Measurements from ENCODE around the gene ZDBF2. TPM values are rescaled to one million over a fixed set of nuclear protein-coding genes. Genes with fewer than 3 reads are reported as not detected.
"Not testable (repeated sequence)": the region's sequence is repeated elsewhere in the genome, so short reads cannot be mapped to it uniquely, and the experiment has no call there.

Gene ZDBF2
- total and polyA plus RNA-seq, 5 experiments from 2014 or later, result 2.7 to 15.8 (median 5.2) TPM

- ATAC-seq, result peak; percentile 42 to 47
Observed at GRCh38 chr2:206250041-206250897, 24.2 kb upstream of the ZDBF2 start.

GRCh38 chr2:206253125-206253776 is 21.2 kb upstream of the ZDBF2 start:
- POLR2A ChIA-PET, result no interaction called here
- no peak overlapping the region for H3K4me3 Mint-ChIP-seq
- peaks cover 0 to 22% (median 7%) of the 10 kb centered on the region in 3 donors for H3K36me3 Mint-ChIP-seq
- peaks cover 35 to 89% (median 61%) of the 10 kb centered on the region in 5 donors for H3K27me3 Mint-ChIP-seq
- ATAC-seq (no peak), DNase-seq (no peak)
- H3K9me3 Mint-ChIP-seq, result peaks cover 0 to 35% (median 6%) of the 10 kb centered on the region in 9 donors
- no peak overlapping the region for H3K27ac Mint-ChIP-seq
- H3K4me1 Mint-ChIP-seq, result peaks cover 0 to 10% (median 5%) of the 10 kb centered on the region in 4 donors

More at GRCh38 chr2:206250041-206250897, 24.2 kb upstream of the ZDBF2 start:
- Mint-ChIP-seq H3K9me3 (peaks cover 0 to 35% (median 6%) of the 10 kb centered on the region in 9 donors), H3K4me1 (peaks cover 0 to 17% (median 5%) of the 10 kb centered on the region in 4 donors), H3K27ac (no peak overlapping the region), H3K4me3 (peak overlapping the region; percentile 63 to 84 (median 80)), H3K27me3 (peaks cover 27 to 91% (median 54%) of the 10 kb centered on the region in 5 donors), H3K36me3 (peaks cover 0 to 17% (median 5%) of the 10 kb centered on the region in 3 donors)
- DNase-seq, result no peak
- POLR2A ChIA-PET, result no interaction called here

GRCh38 chr2:206253777-206254166 is 20.7 kb upstream of the ZDBF2 start:
- H3K36me3 Mint-ChIP-seq, result peaks cover 0 to 22% (median 7%) of the 10 kb centered on the region in 3 donors
- POLR2A ChIA-PET, result no interaction called here
- DNase-seq, result no peak

GRCh38 chr2:206255003-206255402 is 19.5 kb upstream of the ZDBF2 start:
- no peak overlapping the region for H3K27ac Mint-ChIP-seq
- peaks cover 0 to 22% (median 7%) of the 10 kb centered on the region in 3 donors for H3K36me3 Mint-ChIP-seq
- H3K27me3 Mint-ChIP-seq, result peaks cover 40 to 82% (median 60%) of the 10 kb centered on the region in 5 donors
- H3K4me3 Mint-ChIP-seq, result no peak overlapping the region
- ATAC-seq, result no peak
- peaks cover 0 to 35% (median 6%) of the 10 kb centered on the region in 9 donors for H3K9me3 Mint-ChIP-seq
- POLR2A ChIA-PET, result no interaction called here
- DNase-seq, result no peak
- peaks cover 4 to 12% (median 5%) of the 10 kb centered on the region in 4 donors for H3K4me1 Mint-ChIP-seq

More at GRCh38 chr2:206253777-206254166, 20.7 kb upstream of the ZDBF2 start:
- Mint-ChIP-seq H3K9me3 (peaks cover 0 to 35% (median 6%) of the 10 kb centered on the region in 9 donors), H3K4me3 (no peak overlapping the region), H3K27ac (no peak overlapping the region), H3K27me3 (peaks cover 35 to 85% (median 60%) of the 10 kb centered on the region in 5 donors), H3K4me1 (peaks cover 0 to 10% (median 5%) of the 10 kb centered on the region in 4 donors)
- ATAC-seq, result no peak

- H3K27ac Mint-ChIP-seq, result no peak overlapping the region
- H3K4me3 Mint-ChIP-seq, result no peak overlapping the region
Observed at GRCh38 chr2:206256706-206257205, 17.7 kb upstream of the ZDBF2 start.

GRCh38 chr2:206257350-206257749 is 17.1 kb upstream of the ZDBF2 start:
- DNase-seq (no peak), ATAC-seq (no peak)
- peaks cover 0 to 24% (median 6%) of the 10 kb centered on the region in 9 donors for H3K9me3 Mint-ChIP-seq
- peaks cover 0 to 6% (median 3%) of the 10 kb centered on the region in 4 donors for H3K4me1 Mint-ChIP-seq
- H3K27ac Mint-ChIP-seq, result no peak overlapping the region
- H3K4me3 Mint-ChIP-seq, result no peak overlapping the region
- POLR2A ChIA-PET, result no interaction called here
- peaks cover 0 to 27% (median 11%) of the 10 kb centered on the region in 3 donors for H3K36me3 Mint-ChIP-seq
- H3K27me3 Mint-ChIP-seq, result peaks cover 47 to 78% (median 60%) of the 10 kb centered on the region in 5 donors

More at GRCh38 chr2:206256706-206257205, 17.7 kb upstream of the ZDBF2 start:
- ATAC-seq, result no peak
- DNase-seq, result no peak
- Mint-ChIP-seq H3K27me3 (peaks cover 46 to 80% (median 62%) of the 10 kb centered on the region in 5 donors), H3K36me3 (peaks cover 0 to 28% (median 11%) of the 10 kb centered on the region in 3 donors), H3K9me3 (peaks cover 0 to 27% (median 6%) of the 10 kb centered on the region in 9 donors), H3K4me1 (peaks cover 0 to 6% (median 3%) of the 10 kb centered on the region in 4 donors)
- POLR2A ChIA-PET, result no interaction called here

- Mint-ChIP-seq H3K9me3 (peaks cover 0 to 24% (median 4%) of the 10 kb centered on the region in 9 donors), H3K4me3 (no peak overlapping the region), H3K36me3 (peaks cover 0 to 25% (median 11%) of the 10 kb centered on the region in 3 donors), H3K4me1 (peaks cover 0 to 6% (median 3%) of the 10 kb centered on the region in 4 donors), H3K27ac (peak overlapping the region in 1 of 10 donors; percentile 44), H3K27me3 (peaks cover 47 to 78% (median 60%) of the 10 kb centered on the region in 5 donors)
- no peak for ATAC-seq
- POLR2A ChIA-PET, result no interaction called here
- no peak for DNase-seq
Observed at GRCh38 chr2:206257861-206258260, 16.6 kb upstream of the ZDBF2 start.

- peaks cover 0 to 19% (median 5%) of the 10 kb centered on the region in 9 donors for H3K9me3 Mint-ChIP-seq
- DNase-seq, H3K27ac Mint-ChIP-seq, POLR2A ChIA-PET, ATAC-seq, H3K4me3 Mint-ChIP-seq, H3K4me1 Mint-ChIP-seq: not testable (repeated sequence)
- H3K36me3 Mint-ChIP-seq, result peaks cover 2 to 24% (median 13%) of the 10 kb centered on the region in 3 donors
- H3K27me3 Mint-ChIP-seq, result peaks cover 45 to 78% (median 58%) of the 10 kb centered on the region in 5 donors
Observed at GRCh38 chr2:206258615-206259014, 15.8 kb upstream of the ZDBF2 start.

- H3K36me3 Mint-ChIP-seq, result peaks cover 2 to 27% (median 9%) of the 10 kb centered on the region in 3 donors
- H3K9me3 Mint-ChIP-seq, result peaks cover 0 to 21% (median 2%) of the 10 kb centered on the region in 9 donors
- H3K4me3 Mint-ChIP-seq, result no peak overlapping the region
Observed at GRCh38 chr2:206259376-206260187, 14.9 kb upstream of the ZDBF2 start.

GRCh38 chr2:206260188-206261012 is 14.1 kb upstream of the ZDBF2 start:
- Mint-ChIP-seq H3K4me1 (peaks cover 4 to 12% (median 7%) of the 10 kb centered on the region in 4 donors), H3K4me3 (no peak overlapping the region), H3K36me3 (peaks cover 2 to 27% (median 9%) of the 10 kb centered on the region in 3 donors), H3K9me3 (peaks cover 0 to 22% (median 2%) of the 10 kb centered on the region in 9 donors), H3K27ac (no peak overlapping the region), H3K27me3 (peaks cover 47 to 78% (median 62%) of the 10 kb centered on the region in 5 donors)
- DNase-seq (no peak), ATAC-seq (peak; percentile 30 to 59)
- POLR2A ChIA-PET, result no interaction called here

More at GRCh38 chr2:206259376-206260187, 14.9 kb upstream of the ZDBF2 start:
- ATAC-seq, result no peak
- Mint-ChIP-seq H3K4me1 (peaks cover 4 to 12% (median 7%) of the 10 kb centered on the region in 4 donors), H3K27ac (peak overlapping the region in 1 of 10 donors; percentile 46), H3K27me3 (peaks cover 47 to 78% (median 61%) of the 10 kb centered on the region in 5 donors)
- POLR2A ChIA-PET, result no interaction called here
- DNase-seq, result no peak

Measured in naive thymus-derived CD8-positive, alpha-beta T cell (primary cell).